Right atrium auricular region (tissue), 2 donors: ENCODE data around the gene DENND1A. TPM values are rescaled to one million over a fixed set of nuclear protein-coding genes. Genes with fewer than 3 reads are reported as not detected.
"Not testable (repeated sequence)": the region's sequence is repeated elsewhere in the genome, so short reads cannot be mapped to it uniquely, and the experiment has no call there.

Source experiments
- DNase-seq: peaks from one replicate; pipeline ENCODE4 v3.0.0-alpha.2; 2019; ENCODE audit warnings: low spot score
- H3K27ac ChIP-seq, 2 donors: fragments of 200-600 bp; sonication (generic); 1 replicate in 1 of 2; 2 replicates in 1 of 2; pipeline ENCODE4 v1.5.1; 2016 to 2019
- H3K27me3 ChIP-seq, 2 donors: fragments of 200-600 bp; sonication (generic); one replicate each; pipeline versions ENCODE4 v1.5.1 to v1.6.0; 2017 to 2019
- H3K36me3 ChIP-seq: fragments of 200-600 bp; sonication (generic); one replicate; pipeline ENCODE4 v1.5.1; 2016
- H3K4me1 ChIP-seq, 2 donors: fragments of 200-600 bp; sonication (generic); one replicate each; pipeline versions ENCODE4 v1.5.1 to v1.6.0; 2017 to 2019
- H3K4me3 ChIP-seq, 2 donors: fragments of 200-600 bp; sonication (generic); 1 replicate in 1 of 2; 2 replicates in 1 of 2; pipeline ENCODE4 v1.5.1; 2017 to 2019; ENCODE audit warnings: mild to moderate bottlenecking in 1 of 2, moderate library complexity in 1 of 2
- H3K9me3 ChIP-seq, 2 donors: fragments of 200-600 bp; sonication (generic); one replicate each; pipeline ENCODE4 v1.5.1; 2019
- CTCF ChIP-seq, 2 donors: fragments of 200-600 bp; sonication (generic); IDR thresholded peaks; one replicate each; pipeline ENCODE4 v1.5.1; 2019; ENCODE audit warnings: antibody characterized with exemption in 2 of 2
- total RNA-seq, 2 donors: library from RNA; depleted of rRNA; stranded (reverse); fragments of >200 nt; gene quantifications; one replicate each; pipeline ENCODE4 v1.1.0, GENCODE V29; 2016

The DENND1A gene
- total RNA-seq, 2 donors from 2014 or later, result 14.9 to 23.6 TPM

- H3K4me1 ChIP-seq, result no peaks in the 10 kb centered on the region
- TF ChIP-seq CTCF (IDR thresholded peaks at IDR 0.05), result no peak
- no peak for DNase-seq
- H3K36me3 ChIP-seq, result no peaks in the 10 kb centered on the region
- H3K27ac ChIP-seq, result no peak overlapping the region
- H3K9me3 ChIP-seq, result no peaks in the 10 kb centered on the region
- no peaks in the 10 kb centered on the region for H3K27me3 ChIP-seq
- no peak overlapping the region for H3K4me3 ChIP-seq
These were observed 492.7 kb downstream of the DENND1A start for GRCh38 chr9:123437201-123437600.

GRCh38 chr9:123435471-123435870 is 494.5 kb downstream of the DENND1A start:
- no peaks in the 10 kb centered on the region for H3K4me1 ChIP-seq
- no peaks in the 10 kb centered on the region for H3K36me3 ChIP-seq
- no peaks in the 10 kb centered on the region for H3K9me3 ChIP-seq
- H3K4me3 ChIP-seq, result no peak overlapping the region
- H3K27ac ChIP-seq, result no peak overlapping the region
- TF ChIP-seq CTCF (IDR thresholded peaks at IDR 0.05), result no peak
- H3K27me3 ChIP-seq, result no peaks in the 10 kb centered on the region
- no peak for DNase-seq

GRCh38 chr9:123434619-123435240 is 495.2 kb downstream of the DENND1A start:
- no peak for DNase-seq
- H3K4me3 ChIP-seq, result no peak overlapping the region
- no peaks in the 10 kb centered on the region for H3K4me1 ChIP-seq
- no peak for TF ChIP-seq CTCF (IDR thresholded peaks at IDR 0.05)
- H3K27ac ChIP-seq, result no peak overlapping the region
- no peaks in the 10 kb centered on the region for H3K27me3 ChIP-seq
- no peaks in the 10 kb centered on the region for H3K36me3 ChIP-seq
- no peaks in the 10 kb centered on the region for H3K9me3 ChIP-seq

GRCh38 chr9:123432331-123433236 is 497.3 kb downstream of the DENND1A start:
- Histone ChIP-seq H3K4me3 (no peak overlapping the region), H3K36me3 (no peaks in the 10 kb centered on the region), H3K27ac (no peak overlapping the region), H3K9me3 (no peaks in the 10 kb centered on the region), H3K27me3 (no peaks in the 10 kb centered on the region), H3K4me1 (no peaks in the 10 kb centered on the region)
- no peak for TF ChIP-seq CTCF (IDR thresholded peaks at IDR 0.05)
- no peak for DNase-seq

- Histone ChIP-seq H3K27me3 (no peaks in the 10 kb centered on the region), H3K36me3 (no peaks in the 10 kb centered on the region), H3K9me3 (no peaks in the 10 kb centered on the region), H3K4me3 (no peak overlapping the region), H3K4me1 (no peaks in the 10 kb centered on the region), H3K27ac (no peak overlapping the region)
- TF ChIP-seq CTCF (IDR thresholded peaks at IDR 0.05), result no peak
- no peak for DNase-seq
These were observed 498.3 kb downstream of the DENND1A start for GRCh38 chr9:123431581-123431980.

- H3K27ac ChIP-seq, H3K27me3 ChIP-seq, H3K4me1 ChIP-seq, H3K36me3 ChIP-seq, H3K4me3 ChIP-seq, DNase-seq, H3K9me3 ChIP-seq: not testable (repeated sequence)
These were observed 501.5 kb downstream of the DENND1A start for GRCh38 chr9:123428450-123428849.
